Subcutaneous abdominal adipose tissue (tissue), 5 donors: Measurements from ENCODE around the gene AKAP13.

Experiments used
- H3K27ac ChIP-seq: one replicate; pipeline ENCODE4 v1.7.0; 2013; ENCODE audit warnings: low read depth, mild to moderate bottlenecking, inconsistent platforms, low read length, moderate library complexity
- H3K27me3 ChIP-seq, 5 donors: one replicate each; pipeline ENCODE4 v1.7.0; 2013; ENCODE audit warnings: low read length in 5 of 5, inconsistent platforms in 1 of 5; ENCODE audit not compliant: control insufficient read depth in 5 of 5, insufficient read depth in 4 of 5
- H3K36me3 ChIP-seq, 5 donors: one replicate each; pipeline ENCODE4 v1.7.0; 2013; ENCODE audit warnings: low read length in 5 of 5; ENCODE audit not compliant: control insufficient read depth in 5 of 5, insufficient read depth in 5 of 5
- H3K4me1 ChIP-seq, 5 donors: one replicate each; pipeline ENCODE4 v1.7.0; 2013; ENCODE audit warnings: low read length in 5 of 5, mild to moderate bottlenecking in 3 of 5, moderate library complexity in 1 of 5; ENCODE audit not compliant: control insufficient read depth in 5 of 5, insufficient read depth in 5 of 5
- H3K4me3 ChIP-seq, 5 donors: one replicate each; pipeline ENCODE4 v1.7.0; 2013; ENCODE audit warnings: low read length in 5 of 5, low read depth in 1 of 5
- H3K9ac ChIP-seq, 5 donors: one replicate each; pipeline ENCODE4 v1.7.0; 2013; ENCODE audit warnings: low read length in 5 of 5, mild to moderate bottlenecking in 4 of 5, moderate library complexity in 3 of 5
- H3K9me3 ChIP-seq, 5 donors: one replicate each; pipeline ENCODE4 v1.7.0; 2013; ENCODE audit warnings: low read length in 5 of 5; ENCODE audit not compliant: control insufficient read depth in 5 of 5
- donor health status: healthy.
- donor health status: healthy.
- donor health status: healthy.
- donor health status: healthy.
- donor health status: healthy.

AKAP13 gene

GRCh38 chr15:85399627-85400026, 19.2 kb downstream of the AKAP13 start:
- H3K4me3 ChIP-seq: no peak overlapping the region
- H3K9me3 ChIP-seq: no peaks in the 10 kb centered on the region
- no peaks in the 10 kb centered on the region for H3K36me3 ChIP-seq
- no peaks in the 10 kb centered on the region for H3K27me3 ChIP-seq
- H3K27ac ChIP-seq: no peak overlapping the region
- H3K9ac ChIP-seq: no peak overlapping the region
- H3K4me1 ChIP-seq: peaks cover 0 to 37% (median 26%) of the 10 kb centered on the region in 5 donors

GRCh38 chr15:85400606-85401005, 20.2 kb downstream of the AKAP13 start:
- no peaks in the 10 kb centered on the region for H3K27me3 ChIP-seq
- no peak overlapping the region for H3K9ac ChIP-seq
- no peak overlapping the region for H3K4me3 ChIP-seq
- H3K4me1 ChIP-seq: peaks cover 0 to 37% (median 26%) of the 10 kb centered on the region in 5 donors
- H3K27ac ChIP-seq: no peak overlapping the region
- H3K9me3 ChIP-seq: no peaks in the 10 kb centered on the region
- H3K36me3 ChIP-seq: no peaks in the 10 kb centered on the region

- Histone ChIP-seq H3K9ac (no peak overlapping the region), H3K4me1 (peaks cover 0 to 37% (median 26%) of the 10 kb centered on the region in 5 donors), H3K4me3 (no peak overlapping the region), H3K9me3 (no peaks in the 10 kb centered on the region), H3K36me3 (no peaks in the 10 kb centered on the region), H3K27ac (peak overlapping the region; percentile 12), H3K27me3 (no peaks in the 10 kb centered on the region)
These were observed 20.8 kb downstream of the AKAP13 start for GRCh38 chr15:85401108-85401774.

- Histone ChIP-seq H3K9me3 (no peaks in the 10 kb centered on the region), H3K27ac (peak overlapping the region; percentile 12), H3K27me3 (no peaks in the 10 kb centered on the region), H3K4me3 (no peak overlapping the region), H3K4me1 (peaks cover 0 to 37% (median 26%) of the 10 kb centered on the region in 5 donors), H3K9ac (no peak overlapping the region), H3K36me3 (no peaks in the 10 kb centered on the region)
These were observed 21.9 kb downstream of the AKAP13 start for GRCh38 chr15:85402195-85402881.

- Histone ChIP-seq H3K27ac (no peak overlapping the region), H3K9me3 (no peaks in the 10 kb centered on the region), H3K4me3 (no peak overlapping the region), H3K9ac (no peak overlapping the region), H3K4me1 (peaks cover 0 to 37% (median 27%) of the 10 kb centered on the region in 5 donors), H3K36me3 (no peaks in the 10 kb centered on the region), H3K27me3 (no peaks in the 10 kb centered on the region)
These were observed 23.3 kb downstream of the AKAP13 start for GRCh38 chr15:85403745-85404144.

GRCh38 chr15:85404176-85404917, 23.9 kb downstream of the AKAP13 start:
- Histone ChIP-seq H3K9ac (no peak overlapping the region), H3K4me3 (no peak overlapping the region), H3K27me3 (no peaks in the 10 kb centered on the region), H3K27ac (no peak overlapping the region), H3K36me3 (no peaks in the 10 kb centered on the region), H3K4me1 (peaks cover 0 to 37% (median 27%) of the 10 kb centered on the region in 5 donors), H3K9me3 (no peaks in the 10 kb centered on the region)

GRCh38 chr15:85404918-85405866, 24.8 kb downstream of the AKAP13 start:
- H3K27ac ChIP-seq: no peak overlapping the region
- no peaks in the 10 kb centered on the region for H3K36me3 ChIP-seq
- peaks cover 0 to 37% (median 27%) of the 10 kb centered on the region in 5 donors for H3K4me1 ChIP-seq

GRCh38 chr15:85406916-85407315, 26.5 kb downstream of the AKAP13 start:
- Histone ChIP-seq H3K4me1 (peaks cover 0 to 27% (median 21%) of the 10 kb centered on the region in 5 donors), H3K27ac (no peak overlapping the region), H3K36me3 (no peaks in the 10 kb centered on the region), H3K27me3 (no peaks in the 10 kb centered on the region), H3K9me3 (no peaks in the 10 kb centered on the region), H3K4me3 (no peak overlapping the region), H3K9ac (no peak overlapping the region)

More at GRCh38 chr15:85404918-85405866, 24.8 kb downstream of the AKAP13 start:
- Histone ChIP-seq H3K4me3 (no peak overlapping the region), H3K9ac (no peak overlapping the region), H3K9me3 (no peaks in the 10 kb centered on the region), H3K27me3 (no peaks in the 10 kb centered on the region)

GRCh38 chr15:85407421-85408269, 27.2 kb downstream of the AKAP13 start:
- H3K4me3 ChIP-seq: no peak overlapping the region
- H3K9me3 ChIP-seq: no peaks in the 10 kb centered on the region
- peaks cover 0 to 21% (median 14%) of the 10 kb centered on the region in 5 donors for H3K4me1 ChIP-seq
- no peak overlapping the region for H3K9ac ChIP-seq
- no peaks in the 10 kb centered on the region for H3K27me3 ChIP-seq
- H3K27ac ChIP-seq: no peak overlapping the region
- H3K36me3 ChIP-seq: no peaks in the 10 kb centered on the region
